Activated CD4-positive, alpha-beta T cell treated with anti-CD3 and anti-CD28 coated beads, Interleukin-2, amount 50 U/mL, for 24 hours (primary cell): ENCODE measurements around the gene PTPRD.

Experiments used
- DNase-seq, 2 donors: peaks; one replicate each; pipeline ENCODE4 v3.0.0-alpha.2; 2020; ENCODE audit warnings: low read depth in 1 of 2, low spot score in 1 of 2

PTPRD gene

GRCh38 chr9:8653855-8654254 lies 1958.9 kb downstream of the PTPRD start:
- DNase-seq = no peak

GRCh38 chr9:8653111-8653510 lies 1959.7 kb downstream of the PTPRD start:
- DNase-seq = no peak

GRCh38 chr9:8652255-8652654 lies 1960.5 kb downstream of the PTPRD start:
- DNase-seq = no peak

- no peak for DNase-seq
Observed at GRCh38 chr9:8651846-8652215, 1961.0 kb downstream of the PTPRD start.

GRCh38 chr9:8651070-8651845 lies 1961.5 kb downstream of the PTPRD start:
- DNase-seq = no peak

GRCh38 chr9:8649807-8650206 lies 1963.0 kb downstream of the PTPRD start:
- no peak for DNase-seq

- DNase-seq = no peak
Observed at GRCh38 chr9:8649160-8649559, 1963.6 kb downstream of the PTPRD start.

GRCh38 chr9:8648271-8648845 lies 1964.4 kb downstream of the PTPRD start:
- DNase-seq = no peak

- no peak for DNase-seq
Observed at GRCh38 chr9:8647824-8648223, 1965.0 kb downstream of the PTPRD start.

GRCh38 chr9:8644571-8644970 lies 1968.2 kb downstream of the PTPRD start:
- DNase-seq = no peak

GRCh38 chr9:8643896-8644295 lies 1968.9 kb downstream of the PTPRD start:
- DNase-seq = no peak

GRCh38 chr9:8643464-8643863 lies 1969.3 kb downstream of the PTPRD start:
- no peak for DNase-seq

GRCh38 chr9:8640761-8641160 lies 1972.0 kb downstream of the PTPRD start:
- no peak for DNase-seq

GRCh38 chr9:8637626-8638025 lies 1975.2 kb downstream of the PTPRD start:
- DNase-seq = no peak

- no peak for DNase-seq
Observed at GRCh38 chr9:8633784-8634183, 1979.0 kb downstream of the PTPRD start.

- DNase-seq = no peak
Observed at GRCh38 chr9:8632493-8632892, 1980.3 kb downstream of the PTPRD start.

GRCh38 chr9:8628791-8629190 lies 1984.0 kb downstream of the PTPRD start:
- no peak for DNase-seq

GRCh38 chr9:8627976-8628679 lies 1984.7 kb downstream of the PTPRD start:
- no peak for DNase-seq

- no peak for DNase-seq
Observed at GRCh38 chr9:8622871-8623270, 1989.9 kb downstream of the PTPRD start.

GRCh38 chr9:8622222-8622802 lies 1990.5 kb downstream of the PTPRD start:
- DNase-seq = no peak

- DNase-seq = no peak
Observed at GRCh38 chr9:8621416-8621815, 1991.4 kb downstream of the PTPRD start.

GRCh38 chr9:8616414-8616813 lies 1996.4 kb downstream of the PTPRD start:
- no peak for DNase-seq
